Measurements from ENCODE around the gene KCTD17. TPM values are rescaled to one million over a fixed set of nuclear protein-coding genes. Genes with fewer than 3 reads are reported as not detected.
A peak's percentile ranks its signal among the peaks of the same experiment; 100 is the strongest.

The KCTD17 gene
- total and polyA plus RNA-seq, 2 donors from 2014 or later = 9.6 to 13.9 TPM

GRCh38 chr22:37061611-37062375 lies 10.3 kb downstream of the KCTD17 start:
- no peaks in the 10 kb centered on the region for H3K36me3 ChIP-seq (ENCODE audit: control insufficient read depth in 2 of 3, insufficient read depth in 3 of 3, low read length in 3 of 3)
- TF ChIP-seq CTCF (IDR thresholded peaks at IDR 0.05; ENCODE audit: borderline replicate concordance, extremely low read depth, insufficient read depth) = no peak
- intact Hi-C loops (cut with DNase I) = no loop called here

GRCh38 chr22:37062376-37062675 lies 10.8 kb downstream of the KCTD17 start:
- DNase-seq (no peak), FAIRE-seq (no peak)
- no peaks in the 10 kb centered on the region for H3K9me3 ChIP-seq (ENCODE audit: control insufficient read depth in 2 of 3, insufficient read depth in 1 of 3, low read length in 3 of 3)
- no peaks in the 10 kb centered on the region for H3K27me3 ChIP-seq (ENCODE audit: control insufficient read depth, insufficient read depth, low read length)
- no peak overlapping the region for H3K9ac ChIP-seq (ENCODE audit: low read length in 3 of 3)
- H3K4me1 ChIP-seq (ENCODE audit: control insufficient read depth in 2 of 3, insufficient read depth in 2 of 3, low read depth in 1 of 3, low read length in 3 of 3) = no peaks in the 10 kb centered on the region
- no peaks in the 10 kb centered on the region for H3K36me3 ChIP-seq (ENCODE audit: control insufficient read depth in 2 of 3, insufficient read depth in 3 of 3, low read length in 3 of 3)
- TF ChIP-seq CTCF (IDR thresholded peaks at IDR 0.05; ENCODE audit: borderline replicate concordance, extremely low read depth, insufficient read depth) = no peak
- H3K4me3 ChIP-seq (ENCODE audit: low read length in 3 of 3) = no peak overlapping the region
- H3K27ac ChIP-seq (ENCODE audit: low read depth in 2 of 2, low read length in 2 of 2) = no peak overlapping the region
- intact Hi-C loops (cut with DNase I) = no loop called here

More at GRCh38 chr22:37061611-37062375, 10.3 kb downstream of the KCTD17 start:
- no peaks in the 10 kb centered on the region for H3K27me3 ChIP-seq (ENCODE audit: control insufficient read depth, insufficient read depth, low read length)
- no peak for FAIRE-seq
- H3K4me1 ChIP-seq (ENCODE audit: control insufficient read depth in 2 of 3, insufficient read depth in 2 of 3, low read depth in 1 of 3, low read length in 3 of 3) = no peaks in the 10 kb centered on the region
- H3K9me3 ChIP-seq (ENCODE audit: control insufficient read depth in 2 of 3, insufficient read depth in 1 of 3, low read length in 3 of 3) = no peaks in the 10 kb centered on the region
- no peak overlapping the region for H3K9ac ChIP-seq (ENCODE audit: low read length in 3 of 3)
- no peak overlapping the region for H3K4me3 ChIP-seq (ENCODE audit: low read length in 3 of 3)
- peak in 1 of 5 donors; percentile 52 for DNase-seq
- H3K27ac ChIP-seq (ENCODE audit: low read depth in 2 of 2, low read length in 2 of 2) = no peak overlapping the region

- Histone ChIP-seq H3K36me3 (ENCODE audit: control insufficient read depth in 2 of 3, insufficient read depth in 3 of 3, low read length in 3 of 3) (no peaks in the 10 kb centered on the region), H3K27me3 (ENCODE audit: control insufficient read depth, insufficient read depth, low read length) (no peaks in the 10 kb centered on the region), H3K27ac (ENCODE audit: low read depth in 2 of 2, low read length in 2 of 2) (no peak overlapping the region), H3K4me3 (ENCODE audit: low read length in 3 of 3) (no peak overlapping the region), H3K4me1 (ENCODE audit: control insufficient read depth in 2 of 3, insufficient read depth in 2 of 3, low read depth in 1 of 3, low read length in 3 of 3) (no peaks in the 10 kb centered on the region), H3K9ac (ENCODE audit: low read length in 3 of 3) (no peak overlapping the region), H3K9me3 (ENCODE audit: control insufficient read depth in 2 of 3, insufficient read depth in 1 of 3, low read length in 3 of 3) (no peaks in the 10 kb centered on the region)
- TF ChIP-seq CTCF (IDR thresholded peaks at IDR 0.05; ENCODE audit: borderline replicate concordance, extremely low read depth, insufficient read depth) = no peak
- intact Hi-C loops (cut with DNase I) = no loop called here
- peak in 1 of 5 donors; percentile 63 for DNase-seq
- no peak for FAIRE-seq
These were observed 11.3 kb downstream of the KCTD17 start for GRCh38 chr22:37062702-37063381.

Data from kidney (tissue), 14 donors.